ENCODE data around the gene ADIPOQ.

Gene ADIPOQ

GRCh38 chr3:186823386-186823785, 19.1 kb upstream of the ADIPOQ start:
- no peak overlapping the region for H3K27ac ChIP-seq
- TF ChIP-seq CTCF (conservative IDR thresholded peaks at IDR 0.05) = no peak

- no peak overlapping the region for H3K27ac ChIP-seq
- TF ChIP-seq CTCF (conservative IDR thresholded peaks at IDR 0.05) = no peak
Measured at GRCh38 chr3:186824430-186825139, 17.9 kb upstream of the ADIPOQ start.

- no peak for TF ChIP-seq CTCF (conservative IDR thresholded peaks at IDR 0.05)
- H3K27ac ChIP-seq = no peak overlapping the region
Measured at GRCh38 chr3:186825294-186825821, 17.2 kb upstream of the ADIPOQ start.

- TF ChIP-seq CTCF (conservative IDR thresholded peaks at IDR 0.05) = no peak
Measured at GRCh38 chr3:186825872-186826409, 16.6 kb upstream of the ADIPOQ start.

GRCh38 chr3:186826410-186826975, 16.0 kb upstream of the ADIPOQ start:
- TF ChIP-seq CTCF (conservative IDR thresholded peaks at IDR 0.05) = no peak
- no peak overlapping the region for H3K27ac ChIP-seq

More at GRCh38 chr3:186825872-186826409, 16.6 kb upstream of the ADIPOQ start:
- H3K27ac ChIP-seq = no peak overlapping the region

- TF ChIP-seq CTCF (conservative IDR thresholded peaks at IDR 0.05) = no peak
- peak overlapping the region; percentile 57; the same call in 1 of the 2 replicates for H3K27ac ChIP-seq
Measured at GRCh38 chr3:186826976-186827857, 15.3 kb upstream of the ADIPOQ start.

- H3K27ac ChIP-seq = no peak overlapping the region
- TF ChIP-seq CTCF (conservative IDR thresholded peaks at IDR 0.05) = no peak
Measured at GRCh38 chr3:186828340-186828739, 14.2 kb upstream of the ADIPOQ start.
